ENCODE results near the gene FHL5. TPM values are rescaled to one million over a fixed set of nuclear protein-coding genes. Genes with fewer than 3 reads are reported as not detected.
"Not testable (repeated sequence)": the region's sequence is repeated elsewhere in the genome, so short reads cannot be mapped to it uniquely, and the experiment has no call there.

FHL5 gene
- polyA plus RNA-seq, 2 of the 4 experiments (the other 2 are of a cell fraction) = not detected

DNA sequence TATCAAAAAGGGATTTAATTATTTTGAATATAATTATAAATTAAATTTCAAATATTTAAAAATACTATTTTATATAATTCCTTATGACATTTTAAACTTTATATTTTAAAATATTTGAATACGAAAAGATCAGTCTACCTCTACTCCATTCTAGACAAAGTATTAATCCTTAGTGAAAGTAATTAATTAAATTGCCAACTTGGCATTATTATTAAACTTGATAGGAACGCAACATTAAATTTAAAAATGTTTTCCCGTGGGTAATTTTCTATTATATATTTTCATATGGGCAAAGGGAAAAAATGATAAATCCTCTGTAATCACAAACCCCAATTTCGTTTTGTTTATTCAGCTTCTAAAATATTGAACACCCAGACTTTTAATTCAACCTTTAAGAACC, 8.4 kb upstream of the FHL5 start:
- no peak for ATAC-seq
- H3K4me2 ChIP-seq = no peak overlapping the region
- H3K9me3 ChIP-seq = no peaks in the 10 kb centered on the region
- no peak for FAIRE-seq
- H3K27ac ChIP-seq = no peak overlapping the region
- no peak overlapping the region for H3K4me3 ChIP-seq
- no peak for DNase-seq (ENCODE audit: low read depth in 1 of 2, low spot score in 1 of 2)
- TF ChIP-seq, protein P1, sequence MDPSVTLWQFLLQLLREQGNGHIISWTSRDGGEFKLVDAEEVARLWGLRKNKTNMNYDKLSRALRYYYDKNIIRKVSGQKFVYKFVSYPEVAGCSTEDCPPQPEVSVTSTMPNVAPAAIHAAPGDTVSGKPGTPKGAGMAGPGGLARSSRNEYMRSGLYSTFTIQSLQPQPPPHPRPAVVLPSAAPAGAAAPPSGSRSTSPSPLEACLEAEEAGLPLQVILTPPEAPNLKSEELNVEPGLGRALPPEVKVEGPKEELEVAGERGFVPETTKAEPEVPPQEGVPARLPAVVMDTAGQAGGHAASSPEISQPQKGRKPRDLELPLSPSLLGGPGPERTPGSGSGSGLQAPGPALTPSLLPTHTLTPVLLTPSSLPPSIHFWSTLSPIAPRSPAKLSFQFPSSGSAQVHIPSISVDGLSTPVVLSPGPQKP (IDR thresholded peaks at IDR 0.05; ENCODE audit: low read depth, low read length) = no peak
- TF ChIP-seq CHD4 (IDR thresholded peaks at IDR 0.05; ENCODE audit: borderline replicate concordance) (no peak), JUN (IDR thresholded peaks at IDR 0.05) (no peak), KDM5A (IDR thresholded peaks at IDR 0.05) (no peak), FOSL2 (IDR thresholded peaks at IDR 0.05) (no peak), FOSL2 (CRISPR knock-in tag; IDR thresholded peaks at IDR 0.05) (no peak), CHD2 (IDR thresholded peaks at IDR 0.05; ENCODE audit: low read length, partially characterized antibody) (no peak), NPAS2 (CRISPR knock-in tag; IDR thresholded peaks at IDR 0.05; ENCODE audit: borderline replicate concordance) (no peak), KDM1A (IDR thresholded peaks at IDR 0.05; ENCODE audit: low read depth) (no peak), RAD21 (conservative IDR thresholded peaks at IDR 0.05 in 1 of 2, IDR thresholded peaks at IDR 0.05 in 1 of 2) (no peak), RFX5 (IDR thresholded peaks at IDR 0.05) (no peak), BHLHE40 (IDR thresholded peaks at IDR 0.05; ENCODE audit: low read depth, low read length) (no peak), NFE2L2 (conservative IDR thresholded peaks at IDR 0.05; ENCODE audit: low read length) (no peak), ZC3H11A (IDR thresholded peaks at IDR 0.05) (no peak), MAZ (IDR thresholded peaks at IDR 0.05; ENCODE audit: borderline replicate concordance, low read depth, low read length) (no peak), RARB (CRISPR knock-in tag; IDR thresholded peaks at IDR 0.05) (no peak)
- TF ChIP-seq, protein P2, sequence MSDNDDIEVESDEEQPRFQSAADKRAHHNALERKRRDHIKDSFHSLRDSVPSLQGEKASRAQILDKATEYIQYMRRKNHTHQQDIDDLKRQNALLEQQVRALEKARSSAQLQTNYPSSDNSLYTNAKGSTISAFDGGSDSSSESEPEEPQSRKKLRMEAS (IDR thresholded peaks at IDR 0.05) = no peak
- TF ChIP-seq, protein P3, sequence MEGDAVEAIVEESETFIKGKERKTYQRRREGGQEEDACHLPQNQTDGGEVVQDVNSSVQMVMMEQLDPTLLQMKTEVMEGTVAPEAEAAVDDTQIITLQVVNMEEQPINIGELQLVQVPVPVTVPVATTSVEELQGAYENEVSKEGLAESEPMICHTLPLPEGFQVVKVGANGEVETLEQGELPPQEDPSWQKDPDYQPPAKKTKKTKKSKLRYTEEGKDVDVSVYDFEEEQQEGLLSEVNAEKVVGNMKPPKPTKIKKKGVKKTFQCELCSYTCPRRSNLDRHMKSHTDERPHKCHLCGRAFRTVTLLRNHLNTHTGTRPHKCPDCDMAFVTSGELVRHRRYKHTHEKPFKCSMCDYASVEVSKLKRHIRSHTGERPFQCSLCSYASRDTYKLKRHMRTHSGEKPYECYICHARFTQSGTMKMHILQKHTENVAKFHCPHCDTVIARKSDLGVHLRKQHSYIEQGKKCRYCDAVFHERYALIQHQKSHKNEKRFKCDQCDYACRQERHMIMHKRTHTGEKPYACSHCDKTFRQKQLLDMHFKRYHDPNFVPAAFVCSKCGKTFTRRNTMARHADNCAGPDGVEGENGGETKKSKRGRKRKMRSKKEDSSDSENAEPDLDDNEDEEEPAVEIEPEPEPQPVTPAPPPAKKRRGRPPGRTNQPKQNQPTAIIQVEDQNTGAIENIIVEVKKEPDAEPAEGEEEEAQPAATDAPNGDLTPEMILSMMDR (IDR thresholded peaks at IDR 0.05) = no peak
- TF ChIP-seq, protein P4, sequence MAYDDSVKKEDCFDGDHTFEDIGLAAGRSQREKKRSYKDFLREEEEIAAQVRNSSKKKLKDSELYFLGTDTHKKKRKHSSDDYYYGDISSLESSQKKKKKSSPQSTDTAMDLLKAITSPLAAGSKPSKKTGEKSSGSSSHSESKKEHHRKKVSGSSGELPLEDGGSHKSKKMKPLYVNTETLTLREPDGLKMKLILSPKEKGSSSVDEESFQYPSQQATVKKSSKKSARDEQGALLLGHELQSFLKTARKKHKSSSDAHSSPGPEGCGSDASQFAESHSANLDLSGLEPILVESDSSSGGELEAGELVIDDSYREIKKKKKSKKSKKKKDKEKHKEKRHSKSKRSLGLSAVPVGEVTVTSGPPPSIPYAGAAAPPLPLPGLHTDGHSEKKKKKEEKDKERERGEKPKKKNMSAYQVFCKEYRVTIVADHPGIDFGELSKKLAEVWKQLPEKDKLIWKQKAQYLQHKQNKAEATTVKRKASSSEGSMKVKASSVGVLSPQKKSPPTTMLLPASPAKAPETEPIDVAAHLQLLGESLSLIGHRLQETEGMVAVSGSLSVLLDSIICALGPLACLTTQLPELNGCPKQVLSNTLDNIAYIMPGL (CRISPR knock-in tag; IDR thresholded peaks at IDR 0.05; ENCODE audit: borderline replicate concordance) = no peak
- ChIA-PET CTCF (no interaction called here), POLR2A (no interaction called here)
- no peaks in the 10 kb centered on the region for H3K4me1 ChIP-seq
- WGBS (ENCODE audit: missing lambda C conversion rate) = 73% methylated on average over 4 of the region's 4 CpGs

DNA sequence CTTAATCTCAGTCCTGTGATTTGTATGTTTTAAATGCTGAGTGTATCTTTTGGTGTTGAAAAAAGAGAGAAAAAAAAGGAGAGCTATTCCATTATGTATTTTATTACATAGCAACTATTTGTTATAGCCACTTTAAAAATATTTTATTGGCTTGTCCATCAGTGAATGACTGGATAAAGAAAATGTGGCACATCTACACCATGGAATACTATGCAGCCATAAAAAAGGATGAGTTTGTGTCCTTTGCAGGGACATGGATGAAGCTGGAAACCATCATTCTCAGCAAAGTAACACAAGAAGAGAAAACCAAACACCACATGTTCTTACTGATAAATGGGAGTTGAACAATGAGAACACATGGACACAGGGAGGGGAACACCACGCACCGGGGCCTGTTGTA, 3.2 kb upstream of the FHL5 start:
- H3K4me1 ChIP-seq; H3K9me3 ChIP-seq; CTCF ChIA-PET; H3K4me2 ChIP-seq; FAIRE-seq; POLR2A ChIA-PET; ATAC-seq; H3K27ac ChIP-seq; DNase-seq (ENCODE audit: low read depth in 1 of 2, low spot score in 1 of 2); H3K4me3 ChIP-seq: not testable (repeated sequence)
- WGBS (ENCODE audit: missing lambda C conversion rate) = 49% methylated on average over 2 of the region's 2 CpGs

DNA sequence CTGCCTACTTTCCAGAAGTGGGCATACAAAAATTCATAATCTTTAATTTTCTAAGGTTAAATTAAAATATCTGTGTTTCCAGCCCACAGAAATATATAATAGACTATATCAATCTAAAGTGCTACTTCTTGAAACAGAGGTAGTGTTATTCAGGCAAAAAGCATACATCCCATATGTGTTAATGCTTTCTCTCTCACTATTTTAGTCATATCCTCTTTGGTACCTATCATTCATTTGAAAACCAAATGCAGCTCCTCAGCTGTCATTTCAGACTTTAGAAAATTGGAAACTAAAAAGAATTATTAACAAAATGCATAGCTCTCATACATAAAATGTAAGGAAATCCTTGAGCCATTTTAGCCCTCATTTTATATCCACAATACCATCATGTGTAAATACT, 925 bp downstream of the FHL5 start:
- no peak overlapping the region for H3K4me3 ChIP-seq
- no peaks in the 10 kb centered on the region for H3K9me3 ChIP-seq
- no peak overlapping the region for H3K27ac ChIP-seq
- no peak for DNase-seq (ENCODE audit: low read depth in 1 of 2, low spot score in 1 of 2)
- CTCF ChIA-PET = no interaction called here
- no peaks in the 10 kb centered on the region for H3K4me1 ChIP-seq
- FAIRE-seq = no peak
- H3K4me2 ChIP-seq = no peak overlapping the region
- ATAC-seq = no peak
- POLR2A ChIA-PET = no interaction called here
- no peak for TF ChIP-seq ZNF302 (CRISPR knock-in tag; IDR thresholded peaks at IDR 0.05)
- no peak for TF ChIP-seq FOSB (CRISPR knock-in tag; IDR thresholded peaks at IDR 0.05)
- TF ChIP-seq RNF2 (IDR thresholded peaks at IDR 0.05; ENCODE audit: borderline replicate concordance, low read depth) = no peak
- no peak for TF ChIP-seq JUN (IDR thresholded peaks at IDR 0.05)
- TF ChIP-seq KDM5A (IDR thresholded peaks at IDR 0.05) = no peak
- no peak for TF ChIP-seq PHF8 (IDR thresholded peaks at IDR 0.05; ENCODE audit: borderline replicate concordance, low read depth)
- no peak for TF ChIP-seq SREBF2 (IDR thresholded peaks at IDR 0.05)
- TF ChIP-seq POLR2AphosphoS2 (conservative IDR thresholded peaks at IDR 0.05; ENCODE audit: low read length) = no peak
- no peak for TF ChIP-seq TFCP2L1 (CRISPR knock-in tag; IDR thresholded peaks at IDR 0.05)
- TF ChIP-seq, protein P5, sequence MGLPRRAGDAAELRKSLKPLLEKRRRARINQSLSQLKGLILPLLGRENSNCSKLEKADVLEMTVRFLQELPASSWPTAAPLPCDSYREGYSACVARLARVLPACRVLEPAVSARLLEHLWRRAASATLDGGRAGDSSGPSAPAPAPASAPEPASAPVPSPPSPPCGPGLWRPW (IDR thresholded peaks at IDR 0.05) = no peak
- TF ChIP-seq RAD21 (conservative IDR thresholded peaks at IDR 0.05 in 1 of 2, IDR thresholded peaks at IDR 0.05 in 1 of 2) = no peak
- TF ChIP-seq, protein P6, sequence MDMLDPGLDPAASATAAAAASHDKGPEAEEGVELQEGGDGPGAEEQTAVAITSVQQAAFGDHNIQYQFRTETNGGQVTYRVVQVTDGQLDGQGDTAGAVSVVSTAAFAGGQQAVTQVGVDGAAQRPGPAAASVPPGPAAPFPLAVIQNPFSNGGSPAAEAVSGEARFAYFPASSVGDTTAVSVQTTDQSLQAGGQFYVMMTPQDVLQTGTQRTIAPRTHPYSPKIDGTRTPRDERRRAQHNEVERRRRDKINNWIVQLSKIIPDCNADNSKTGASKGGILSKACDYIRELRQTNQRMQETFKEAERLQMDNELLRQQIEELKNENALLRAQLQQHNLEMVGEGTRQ (IDR thresholded peaks at IDR 0.05) = no peak
- TF ChIP-seq MAFK (IDR thresholded peaks at IDR 0.05; ENCODE audit: partially characterized antibody) = no peak
- TF ChIP-seq, protein P7, sequence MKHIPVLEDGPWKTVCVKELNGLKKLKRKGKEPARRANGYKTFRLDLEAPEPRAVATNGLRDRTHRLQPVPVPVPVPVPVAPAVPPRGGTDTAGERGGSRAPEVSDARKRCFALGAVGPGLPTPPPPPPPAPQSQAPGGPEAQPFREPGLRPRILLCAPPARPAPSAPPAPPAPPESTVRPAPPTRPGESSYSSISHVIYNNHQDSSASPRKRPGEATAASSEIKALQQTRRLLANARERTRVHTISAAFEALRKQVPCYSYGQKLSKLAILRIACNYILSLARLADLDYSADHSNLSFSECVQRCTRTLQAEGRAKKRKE (CRISPR knock-in tag; IDR thresholded peaks at IDR 0.05; ENCODE audit: low read depth) = no peak

Data from A549 (cell line).